ENCODE measurements around the gene RNF40. TPM values are rescaled to one million over a fixed set of nuclear protein-coding genes. Genes with fewer than 3 reads are reported as not detected.

Gene RNF40
- total RNA-seq, 4 donors from 2014 or later: 20.5 to 130 (median 86.0) TPM

DNA sequence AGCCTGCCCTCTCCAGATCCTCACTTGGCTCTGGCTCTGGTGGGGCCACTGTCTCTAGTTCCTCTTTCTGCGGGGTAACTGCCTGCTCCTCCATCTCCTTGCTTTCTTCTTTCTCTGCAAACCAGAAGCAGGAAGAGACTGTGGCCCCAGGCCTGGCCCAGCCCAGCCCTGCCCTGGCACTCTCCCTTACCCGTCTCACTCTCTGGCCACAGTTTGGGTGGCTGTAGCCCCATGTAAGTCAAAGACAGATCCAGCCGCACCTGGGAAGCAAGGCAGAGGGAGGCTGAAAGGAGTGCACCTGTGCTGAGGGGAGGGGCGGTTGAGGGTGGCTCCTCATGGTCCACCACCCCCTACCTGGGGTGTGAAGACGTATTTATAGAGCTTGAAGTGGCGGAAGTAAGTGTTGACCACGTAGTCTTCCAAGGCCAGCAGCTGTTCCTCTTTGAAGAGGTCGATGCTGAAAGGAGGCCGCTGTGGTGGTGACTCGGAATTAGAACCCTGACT, 3.1 kb upstream of the RNF40 start:
- TF ChIP-seq POLR2A (IDR thresholded peaks at IDR 0.05): no peak
- TF ChIP-seq, protein P1, sequence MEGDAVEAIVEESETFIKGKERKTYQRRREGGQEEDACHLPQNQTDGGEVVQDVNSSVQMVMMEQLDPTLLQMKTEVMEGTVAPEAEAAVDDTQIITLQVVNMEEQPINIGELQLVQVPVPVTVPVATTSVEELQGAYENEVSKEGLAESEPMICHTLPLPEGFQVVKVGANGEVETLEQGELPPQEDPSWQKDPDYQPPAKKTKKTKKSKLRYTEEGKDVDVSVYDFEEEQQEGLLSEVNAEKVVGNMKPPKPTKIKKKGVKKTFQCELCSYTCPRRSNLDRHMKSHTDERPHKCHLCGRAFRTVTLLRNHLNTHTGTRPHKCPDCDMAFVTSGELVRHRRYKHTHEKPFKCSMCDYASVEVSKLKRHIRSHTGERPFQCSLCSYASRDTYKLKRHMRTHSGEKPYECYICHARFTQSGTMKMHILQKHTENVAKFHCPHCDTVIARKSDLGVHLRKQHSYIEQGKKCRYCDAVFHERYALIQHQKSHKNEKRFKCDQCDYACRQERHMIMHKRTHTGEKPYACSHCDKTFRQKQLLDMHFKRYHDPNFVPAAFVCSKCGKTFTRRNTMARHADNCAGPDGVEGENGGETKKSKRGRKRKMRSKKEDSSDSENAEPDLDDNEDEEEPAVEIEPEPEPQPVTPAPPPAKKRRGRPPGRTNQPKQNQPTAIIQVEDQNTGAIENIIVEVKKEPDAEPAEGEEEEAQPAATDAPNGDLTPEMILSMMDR (IDR thresholded peaks at IDR 0.05): no peak
- Histone ChIP-seq H3K27ac (no peak overlapping the region), H3K36me3 (no peaks in the 10 kb centered on the region), H3K27me3 (no peaks in the 10 kb centered on the region), H3K4me1 (peaks cover 7 to 21% of the 10 kb centered on the region in 2 donors), H3K4me3 (no peak overlapping the region), H3K9me3 (no peaks in the 10 kb centered on the region)
- no peak for DNase-seq
- intact Hi-C loops (cut with DNase I; ENCODE audit: low total_unique reads): no loop called here

DNA sequence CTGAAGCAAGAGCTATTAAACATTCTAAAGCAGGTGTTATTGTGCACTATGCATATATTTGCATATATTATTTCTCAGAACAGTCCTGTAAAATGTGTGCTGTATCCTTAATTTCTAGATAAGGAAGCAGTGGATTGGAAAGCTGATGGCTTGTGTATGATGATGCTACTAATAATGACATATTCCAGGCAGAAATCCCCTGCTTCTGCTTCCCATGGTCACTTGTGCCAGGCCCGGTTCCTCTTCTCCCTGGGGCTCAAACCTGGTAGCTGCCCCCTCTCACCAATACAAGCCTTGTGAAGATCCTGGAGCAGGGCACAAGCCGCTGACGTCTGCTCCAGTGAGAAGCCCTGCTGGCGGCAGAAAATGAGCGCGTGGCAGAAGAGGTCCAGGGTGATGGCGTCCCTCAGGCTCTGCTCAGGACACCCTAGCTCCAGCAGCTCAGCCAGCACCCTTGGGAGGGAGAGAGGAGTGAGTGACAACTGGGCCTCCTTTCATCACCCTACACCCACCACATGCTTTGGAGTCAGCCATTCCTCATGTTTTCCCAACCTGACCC, 2.0 kb upstream of the RNF40 start:
- DNase-seq: no peak
- H3K36me3 ChIP-seq: no peaks in the 10 kb centered on the region
- TF ChIP-seq POLR2A (IDR thresholded peaks at IDR 0.05): no peak
- TF ChIP-seq, protein P1 (IDR thresholded peaks at IDR 0.05): no peak

DNA sequence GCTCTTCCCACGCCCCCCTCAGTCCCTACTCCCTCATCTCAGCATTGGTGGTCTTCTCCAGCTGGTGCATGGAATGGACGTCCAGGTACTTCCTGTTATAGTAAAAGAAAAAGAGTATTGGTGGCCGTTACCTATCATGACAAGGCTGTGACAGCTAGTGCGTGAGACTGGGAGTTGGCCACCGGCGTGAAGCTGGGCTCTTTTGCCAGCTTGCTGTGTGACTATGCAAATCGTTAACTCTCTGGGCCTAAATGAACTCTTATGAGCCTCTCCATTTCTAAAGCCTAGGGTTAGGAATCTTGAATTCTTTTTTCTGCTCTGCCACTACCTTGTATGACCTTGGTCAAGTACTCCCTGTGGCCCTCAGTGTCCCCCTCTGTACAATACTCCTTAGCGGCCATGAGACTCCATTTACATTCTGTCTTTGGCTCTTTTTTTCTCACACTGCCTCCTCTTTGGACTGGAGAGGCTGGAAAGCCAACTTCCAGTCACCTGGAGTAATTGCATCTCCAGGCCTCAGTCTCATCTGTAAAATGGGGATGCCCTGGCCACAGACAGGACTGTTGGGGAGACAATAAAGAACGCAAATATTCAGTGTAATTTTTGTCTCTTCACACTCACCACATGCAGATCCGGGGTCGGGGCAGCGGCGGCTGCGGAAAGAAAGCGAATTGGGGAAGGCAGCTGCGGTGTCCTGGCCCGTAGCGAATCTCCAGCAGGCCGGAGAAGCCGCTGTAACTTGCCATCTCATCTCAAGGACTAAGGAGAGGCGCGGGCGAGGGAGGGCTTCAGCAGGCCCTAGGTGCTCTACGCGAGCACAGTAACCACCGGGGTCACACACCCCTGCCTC, 1.3 kb upstream of the RNF40 start:
- H3K9me3 ChIP-seq: no peaks in the 10 kb centered on the region
- H3K4me3 ChIP-seq: peak overlapping the region; percentile 79 to 97
- H3K4me1 ChIP-seq: peaks cover 7 to 23% of the 10 kb centered on the region in 2 donors
- no peaks in the 10 kb centered on the region for H3K36me3 ChIP-seq
- intact Hi-C loops (cut with DNase I; ENCODE audit: low total_unique reads): no loop called here
- H3K27me3 ChIP-seq: no peaks in the 10 kb centered on the region
- no peak for DNase-seq
- peak overlapping the region; percentile 93 to 96 for H3K27ac ChIP-seq
- TF ChIP-seq, protein P1 (IDR thresholded peaks at IDR 0.05): no peak
- TF ChIP-seq POLR2A (IDR thresholded peaks at IDR 0.05): no peak

More for the DNA sequence above, 2.0 kb upstream of the RNF40 start:
- intact Hi-C loops (cut with DNase I; ENCODE audit: low total_unique reads): no loop called here
- H3K27ac ChIP-seq: no peak overlapping the region
- H3K27me3 ChIP-seq: no peaks in the 10 kb centered on the region
- no peak overlapping the region for H3K4me3 ChIP-seq
- no peaks in the 10 kb centered on the region for H3K9me3 ChIP-seq
- H3K4me1 ChIP-seq: peaks cover 7 to 23% of the 10 kb centered on the region in 2 donors

DNA sequence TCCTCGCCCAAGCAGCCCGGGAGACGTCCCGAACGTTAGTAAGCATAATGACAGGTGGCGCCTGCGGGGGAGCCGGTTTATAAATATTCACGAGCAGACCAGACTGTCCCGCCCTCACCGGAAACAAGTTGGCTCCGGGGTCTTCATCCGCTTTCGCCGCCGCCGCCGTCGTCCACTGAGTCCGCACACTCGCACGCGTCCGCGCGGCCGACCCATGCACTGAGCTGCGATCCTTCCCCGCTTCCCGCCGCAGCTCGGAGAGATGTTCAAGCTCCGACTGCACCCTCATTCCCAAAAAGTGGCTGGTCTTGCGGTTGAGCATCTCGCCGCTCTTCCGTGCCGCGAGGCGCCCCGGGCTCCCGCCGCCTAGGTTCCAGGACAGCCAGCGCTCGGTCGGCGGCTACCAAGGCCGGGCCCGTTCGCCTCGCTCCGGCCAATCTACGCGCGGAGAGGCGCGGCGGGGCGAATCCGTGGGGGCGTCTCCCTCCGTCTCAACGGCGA, 645 bp upstream of the RNF40 start:
- peaks cover 7 to 23% of the 10 kb centered on the region in 2 donors for H3K4me1 ChIP-seq
- peak overlapping the region; percentile 79 to 97 for H3K4me3 ChIP-seq
- intact Hi-C loops (cut with DNase I; ENCODE audit: low total_unique reads): no loop called here
- TF ChIP-seq, protein P1 (IDR thresholded peaks at IDR 0.05): no peak
- TF ChIP-seq POLR2A (IDR thresholded peaks at IDR 0.05): no peak
- no peaks in the 10 kb centered on the region for H3K9me3 ChIP-seq
- no peak for DNase-seq
- peak overlapping the region; percentile 93 to 96 for H3K27ac ChIP-seq
- H3K27me3 ChIP-seq: no peaks in the 10 kb centered on the region
- H3K36me3 ChIP-seq: no peaks in the 10 kb centered on the region
